ENCODE results near the gene AMZ1. TPM values are rescaled to one million over a fixed set of nuclear protein-coding genes. Genes with fewer than 3 reads are reported as not detected.
"Not testable (repeated sequence)": the region's sequence is repeated elsewhere in the genome, so short reads cannot be mapped to it uniquely, and the experiment has no call there.

Gene AMZ1
- total RNA-seq, 1 donor from 2014 or later = not detected

DNA sequence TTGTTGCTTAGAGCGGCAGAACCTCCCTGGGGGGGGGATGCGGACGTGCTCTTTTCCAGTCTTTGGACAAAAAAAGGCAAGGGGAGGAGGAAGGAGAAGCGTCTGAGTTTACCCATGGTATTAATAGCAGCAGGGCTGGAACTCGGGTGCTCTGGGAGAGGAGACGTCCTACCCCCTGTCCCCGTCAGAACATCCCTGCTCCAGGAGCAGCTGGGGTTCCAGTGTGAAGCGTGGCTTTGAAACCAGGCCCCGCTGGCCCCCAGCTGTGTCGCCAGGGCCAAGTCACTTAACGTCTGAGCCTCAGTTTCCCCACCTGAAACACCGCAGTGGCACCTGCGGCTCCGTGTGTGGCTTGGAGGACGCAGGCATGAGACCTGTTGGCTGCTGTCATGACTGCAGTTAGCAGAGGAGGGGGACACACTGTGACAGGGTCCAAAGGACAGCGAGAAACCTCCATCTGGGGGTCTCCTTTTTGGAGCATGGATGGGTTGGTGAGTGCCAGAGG is 1.4 kb downstream of the AMZ1 start:
- Mint-ChIP-seq H3K9me3 (no peaks in the 10 kb centered on the region), H3K4me1 (peaks cover 7% of the 10 kb centered on the region), H3K27me3 (ENCODE audit: low read depth) (peaks cover 55% of the 10 kb centered on the region), H3K36me3 (ENCODE audit: low read depth) (no peaks in the 10 kb centered on the region), H3K27ac (ENCODE audit: unreplicated experiment) (no peak overlapping the region), H3K4me3 (no peak overlapping the region)
- DNase-seq (ENCODE audit: low read depth, low spot score) = no peak
- TF ChIP-seq, protein P1, sequence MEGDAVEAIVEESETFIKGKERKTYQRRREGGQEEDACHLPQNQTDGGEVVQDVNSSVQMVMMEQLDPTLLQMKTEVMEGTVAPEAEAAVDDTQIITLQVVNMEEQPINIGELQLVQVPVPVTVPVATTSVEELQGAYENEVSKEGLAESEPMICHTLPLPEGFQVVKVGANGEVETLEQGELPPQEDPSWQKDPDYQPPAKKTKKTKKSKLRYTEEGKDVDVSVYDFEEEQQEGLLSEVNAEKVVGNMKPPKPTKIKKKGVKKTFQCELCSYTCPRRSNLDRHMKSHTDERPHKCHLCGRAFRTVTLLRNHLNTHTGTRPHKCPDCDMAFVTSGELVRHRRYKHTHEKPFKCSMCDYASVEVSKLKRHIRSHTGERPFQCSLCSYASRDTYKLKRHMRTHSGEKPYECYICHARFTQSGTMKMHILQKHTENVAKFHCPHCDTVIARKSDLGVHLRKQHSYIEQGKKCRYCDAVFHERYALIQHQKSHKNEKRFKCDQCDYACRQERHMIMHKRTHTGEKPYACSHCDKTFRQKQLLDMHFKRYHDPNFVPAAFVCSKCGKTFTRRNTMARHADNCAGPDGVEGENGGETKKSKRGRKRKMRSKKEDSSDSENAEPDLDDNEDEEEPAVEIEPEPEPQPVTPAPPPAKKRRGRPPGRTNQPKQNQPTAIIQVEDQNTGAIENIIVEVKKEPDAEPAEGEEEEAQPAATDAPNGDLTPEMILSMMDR (conservative IDR thresholded peaks at IDR 0.05) = no peak

DNA sequence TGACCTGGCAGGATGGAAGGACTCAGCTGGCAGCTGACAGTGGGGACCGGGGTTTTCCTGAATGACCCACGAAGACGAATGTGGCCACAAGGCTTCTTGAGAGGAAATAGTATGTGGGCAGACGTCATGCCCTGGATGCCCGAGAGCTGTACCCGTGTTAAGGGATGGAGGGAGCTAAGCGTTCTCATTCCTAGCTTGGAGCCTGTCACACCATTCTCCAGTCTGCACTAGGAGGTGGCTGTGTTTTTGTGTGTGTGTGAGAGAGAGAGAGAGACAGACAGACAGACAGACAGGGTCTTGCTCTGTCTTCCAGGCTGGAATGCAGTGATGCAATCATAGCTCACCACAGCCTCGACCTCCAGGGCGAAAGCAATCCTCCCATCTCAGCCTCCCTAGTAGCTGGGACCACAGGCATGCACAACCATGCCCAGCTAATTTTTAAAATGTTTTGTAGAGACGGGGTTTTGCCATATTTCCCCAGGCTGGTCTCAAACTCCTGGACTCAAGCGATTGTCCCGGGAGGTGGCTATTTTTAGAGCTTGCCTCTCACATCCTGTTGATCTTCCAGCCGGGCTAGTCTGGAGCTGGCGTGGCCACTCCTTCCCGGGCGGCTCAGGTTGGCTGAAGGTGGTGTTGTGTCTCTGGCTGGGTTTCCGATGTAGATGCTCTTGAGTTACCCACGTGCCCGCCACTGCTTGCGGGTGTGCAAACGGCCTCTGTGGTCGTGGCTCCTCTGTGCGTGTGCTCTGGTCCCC is 2.1 kb downstream of the AMZ1 start:
- TF ChIP-seq, protein P1 (conservative IDR thresholded peaks at IDR 0.05) = no peak
- Mint-ChIP-seq H3K27ac (ENCODE audit: unreplicated experiment) (no peak overlapping the region), H3K9me3 (no peaks in the 10 kb centered on the region), H3K27me3 (ENCODE audit: low read depth) (peaks cover 54% of the 10 kb centered on the region), H3K4me3 (no peak overlapping the region), H3K4me1 (peaks cover 7% of the 10 kb centered on the region), H3K36me3 (ENCODE audit: low read depth) (no peaks in the 10 kb centered on the region)
- no peak for DNase-seq (ENCODE audit: low read depth, low spot score)

GRCh38 chr7:2691011-2691707 is 3.2 kb downstream of the AMZ1 start:
- no peak overlapping the region for H3K4me3 Mint-ChIP-seq
- peaks cover 48% of the 10 kb centered on the region for H3K27me3 Mint-ChIP-seq (ENCODE audit: low read depth)
- peaks cover 7% of the 10 kb centered on the region for H3K4me1 Mint-ChIP-seq
- H3K9me3 Mint-ChIP-seq = no peaks in the 10 kb centered on the region
- H3K36me3 Mint-ChIP-seq (ENCODE audit: low read depth) = no peaks in the 10 kb centered on the region
- no peak overlapping the region for H3K27ac Mint-ChIP-seq (ENCODE audit: unreplicated experiment)
- DNase-seq (ENCODE audit: low read depth, low spot score) = no peak
- TF ChIP-seq, protein P1 (conservative IDR thresholded peaks at IDR 0.05) = no peak

- H3K27ac Mint-ChIP-seq (ENCODE audit: unreplicated experiment); H3K4me3 Mint-ChIP-seq; DNase-seq (ENCODE audit: low read depth, low spot score); H3K9me3 Mint-ChIP-seq; H3K36me3 Mint-ChIP-seq (ENCODE audit: low read depth); H3K4me1 Mint-ChIP-seq: not testable (repeated sequence)
- H3K27me3 Mint-ChIP-seq (ENCODE audit: low read depth) = peaks cover 41% of the 10 kb centered on the region
Measured at GRCh38 chr7:2691932-2692439, 4.0 kb downstream of the AMZ1 start.

DNA sequence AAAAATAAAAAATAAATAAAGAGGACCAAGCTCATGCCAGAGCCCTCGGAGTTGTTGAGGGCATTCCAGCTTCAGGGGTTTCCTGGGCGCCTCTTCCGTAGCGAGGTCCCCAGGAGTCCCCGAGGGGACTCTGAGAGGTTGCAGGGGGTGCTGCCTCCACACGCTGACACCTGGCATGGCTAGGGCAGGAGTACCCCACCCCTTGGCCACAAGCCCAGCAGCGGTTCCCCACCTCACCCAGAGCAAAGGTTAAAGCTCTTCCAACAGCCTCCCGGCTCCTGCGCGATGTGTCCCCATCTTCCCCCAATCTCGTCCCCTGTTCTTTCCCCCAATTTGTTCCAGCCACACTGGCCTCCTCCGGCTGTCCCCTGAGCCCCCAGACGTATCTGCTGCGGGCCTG is 4.5 kb downstream of the AMZ1 start:
- DNase-seq (ENCODE audit: low read depth, low spot score) = no peak
- H3K27me3 Mint-ChIP-seq (ENCODE audit: low read depth) = peaks cover 35% of the 10 kb centered on the region
- TF ChIP-seq, protein P1 (conservative IDR thresholded peaks at IDR 0.05) = no peak
- H3K9me3 Mint-ChIP-seq = no peaks in the 10 kb centered on the region
- H3K4me3 Mint-ChIP-seq = no peak overlapping the region
- H3K4me1 Mint-ChIP-seq = peaks cover 7% of the 10 kb centered on the region
- H3K27ac Mint-ChIP-seq (ENCODE audit: unreplicated experiment) = no peak overlapping the region
- no peaks in the 10 kb centered on the region for H3K36me3 Mint-ChIP-seq (ENCODE audit: low read depth)

GRCh38 chr7:2693420-2694121 is 5.6 kb downstream of the AMZ1 start:
- H3K27ac Mint-ChIP-seq (ENCODE audit: unreplicated experiment) = not testable (repeated sequence)

GRCh38 chr7:2694122-2694436 is 6.1 kb downstream of the AMZ1 start:
- H3K27ac Mint-ChIP-seq (ENCODE audit: unreplicated experiment); H3K36me3 Mint-ChIP-seq (ENCODE audit: low read depth); H3K9me3 Mint-ChIP-seq; H3K4me3 Mint-ChIP-seq; H3K4me1 Mint-ChIP-seq; DNase-seq (ENCODE audit: low read depth, low spot score): not testable (repeated sequence)
- H3K27me3 Mint-ChIP-seq (ENCODE audit: low read depth) = peaks cover 25% of the 10 kb centered on the region

More at GRCh38 chr7:2693420-2694121, 5.6 kb downstream of the AMZ1 start:
- not testable (repeated sequence) for H3K9me3 Mint-ChIP-seq; DNase-seq (ENCODE audit: low read depth, low spot score); H3K4me3 Mint-ChIP-seq; H3K4me1 Mint-ChIP-seq; H3K36me3 Mint-ChIP-seq (ENCODE audit: low read depth)
- H3K27me3 Mint-ChIP-seq (ENCODE audit: low read depth) = peaks cover 30% of the 10 kb centered on the region

Data from neural crest cell (in vitro differentiated cells).